B cell (primary cell): ENCODE measurements around the gene SNRNP48. TPM values are rescaled to one million over a fixed set of nuclear protein-coding genes. Genes with fewer than 3 reads are reported as not detected.

Experiments
- ATAC-seq: fragments of 200-7000 bp; cut with Tn5 transposase; one replicate; pipeline ENCODE4 v1.10.0; 2021; ENCODE audit warnings: low read depth, mild to moderate bottlenecking, moderate number of reproducible peaks, moderate library complexity
- CTCF ChIA-PET: fragments of 350-600 bp; sonication (Branson Sonifier 250); formaldehyde crosslinking; loops from one replicate; lab custom pipeline; 2021; ENCODE audit warnings: antibody characterized with exemption, inconsistent platforms; lab: Charles Lee
- POLR2A ChIA-PET: fragments of 350-600 bp; sonication (Branson Sonifier 250); formaldehyde crosslinking; loops from one replicate; lab custom pipeline; 2021; ENCODE audit warnings: antibody characterized with exemption; lab: Charles Lee
- DNase-seq: peaks from one replicate; pipeline ENCODE4 v3.0.0; 2013
- H2AFZ ChIP-seq: 2 replicates; pipeline ENCODE4 v1.6.1; 2012; ENCODE audit warnings: mild to moderate bottlenecking, low read depth, low read length; ENCODE audit not compliant: insufficient read depth, poor library complexity, severe bottlenecking
- H3K27ac ChIP-seq, 2 donors: 1 replicate in 1 of 2; 2 replicates in 1 of 2; pipeline ENCODE4 v1.5.1; 2012 to 2013; ENCODE audit warnings: low read length in 2 of 2, mild to moderate bottlenecking in 2 of 2, moderate library complexity in 1 of 2
- H3K27me3 ChIP-seq, 4 experiments: fragments of 200-600 bp in 1 of 4; sonication (generic) in 1 of 4; replicated peaks in 1 of 4; 1 replicate in 2 of 4; 2 replicates in 2 of 4; pipeline versions ENCODE4 v1.6.1 to v1.7.0; 2013 to 2016; ENCODE audit warnings: low read length in 3 of 4, mild to moderate bottlenecking in 2 of 4, mixed read lengths in 1 of 4, moderate library complexity in 1 of 4; ENCODE audit not compliant: insufficient read depth in 4 of 4, control insufficient read depth in 3 of 4; ENCODE audit errors: control extremely low read depth in 1 of 4
- H3K36me3 ChIP-seq, 2 experiments: replicated peaks in 1 of 2; 1 replicate in 1 of 2; 2 replicates in 1 of 2; pipeline versions ENCODE4 v1.6.1 to v1.7.1; 2013; ENCODE audit warnings: low read length in 1 of 2; ENCODE audit not compliant: insufficient read depth in 2 of 2, control insufficient read depth in 1 of 2; ENCODE audit errors: control extremely low read depth in 1 of 2, extremely low read depth in 1 of 2
- H3K4me1 ChIP-seq, 2 donors: fragments of 200-600 bp in 1 of 2; sonication (generic) in 1 of 2; 1 replicate in 1 of 2; 2 replicates in 1 of 2; pipeline versions ENCODE4 v1.5.1 to v1.6.1; 2013 to 2017; ENCODE audit warnings: low read length in 2 of 2; ENCODE audit not compliant: control insufficient read depth in 2 of 2, insufficient read depth in 2 of 2
- H3K4me2 ChIP-seq: replicated peaks from 2 replicates; pipeline ENCODE3; 2012; ENCODE audit warnings: mild to moderate bottlenecking, low read depth, low read length; ENCODE audit not compliant: poor library complexity, severe bottlenecking
- H3K4me3 ChIP-seq, 5 experiments: fragments of 200-600 bp in 1 of 5; sonication (generic) in 1 of 5; 1 replicate in 3 of 5; 2 replicates in 2 of 5; pipeline versions ENCODE4 v1.5.1 to v1.7.0; 2011 to 2016; ENCODE audit warnings: low read length in 4 of 5, mild to moderate bottlenecking in 4 of 5, low read depth in 2 of 5, control low read depth in 1 of 5, moderate library complexity in 1 of 5; ENCODE audit not compliant: insufficient read depth in 1 of 5; ENCODE audit errors: control extremely low read depth in 1 of 5, extremely low read depth in 1 of 5
- H3K79me2 ChIP-seq: fragments of 200-600 bp; sonication (generic); one replicate; pipeline ENCODE4 v1.6.0; 2016; ENCODE audit warnings: low read length; ENCODE audit not compliant: control insufficient read depth, insufficient read depth
- H3K9ac ChIP-seq: fragments of 200-600 bp; sonication (generic); 2 replicates; pipeline ENCODE4 v1.6.1; 2017; ENCODE audit warnings: mild to moderate bottlenecking, low read length, moderate library complexity
- H3K9me3 ChIP-seq, 3 donors: one replicate each; pipeline versions ENCODE4 v1.6.1 to v1.7.1; 2013; ENCODE audit warnings: low read length in 2 of 3; ENCODE audit not compliant: control insufficient read depth in 2 of 3, insufficient read depth in 1 of 3; ENCODE audit errors: control extremely low read depth in 1 of 3
- H4K20me1 ChIP-seq: 2 replicates; pipeline ENCODE4 v1.6.0; 2012; ENCODE audit warnings: mild to moderate bottlenecking, low read length; ENCODE audit not compliant: insufficient read depth, control insufficient read depth, poor library complexity, severe bottlenecking
- H3K27ac Mint-ChIP-seq: one replicate; pipeline ENCODE4 v1.8.0; 2021; ENCODE audit warnings: mixed read lengths
- H3K27me3 Mint-ChIP-seq: one replicate; pipeline ENCODE4 v1.8.0; 2021; ENCODE audit warnings: mixed read lengths
- H3K4me1 Mint-ChIP-seq: one replicate; pipeline ENCODE4 v1.8.0; 2021; ENCODE audit warnings: mixed read lengths
- H3K4me3 Mint-ChIP-seq: one replicate; pipeline ENCODE4 v1.8.0; 2021; ENCODE audit warnings: mixed read lengths
- H3K9me3 Mint-ChIP-seq: one replicate; pipeline ENCODE4 v1.8.0; 2022; ENCODE audit warnings: mixed read lengths; ENCODE audit not compliant: insufficient read depth
- CTCF ChIP-seq: fragments of 200-600 bp; IDR thresholded peaks from one replicate; pipeline ENCODE4 v1.8.0; 2022; ENCODE audit warnings: antibody characterized with exemption, mild to moderate bottlenecking
- EZH2 ChIP-seq: IDR thresholded peaks from 2 replicates; pipeline ENCODE4 v1.6.1; 2012; ENCODE audit warnings: borderline replicate concordance, low read depth, mild to moderate bottlenecking, moderate library complexity, low read length; ENCODE audit not compliant: insufficient read depth, poor library complexity, severe bottlenecking
- WGBS: methylation state at CpG from one replicate; pipeline ENCODE4 v1.1.5; 2013; ENCODE audit warnings: missing lambda C conversion rate; ENCODE audit not compliant: insufficient coverage; 5-methylcytosine and 5-hydroxymethylcytosine counted together
- intact Hi-C: fragments of 100-400 bp; cut with micrococcal nuclease; formaldehyde crosslinking; loops from one replicate; pipeline ENCODE4 v1.10.0; 2022
- polyA plus RNA-seq: library from polyadenylated mRNA; depleted of rRNA; stranded (reverse); fragments of >200 nt; gene quantifications from 2 replicates; pipeline ENCODE4 v1.2.3, GENCODE V29; 2012
- total RNA-seq, 2 donors: library from RNA; stranded (reverse); fragments of 120-200 nt in 1 of 2; gene quantifications; 1 replicate in 1 of 2; 2 replicates in 1 of 2; pipeline versions ENCODE4 v1.2.3 to v1.2.4, GENCODE V29; 2013 to 2022

SNRNP48 gene
- total and polyA plus RNA-seq, 2 donors (not counting 1 experiment from before 2014, with no cell fraction given) = 8.9 to 22.9 TPM

GRCh38 chr6:7568021-7568420 is 22.0 kb upstream of the SNRNP48 start:
- CTCF ChIA-PET = no interaction called here

GRCh38 chr6:7569082-7569481 is 20.9 kb upstream of the SNRNP48 start:
- H3K27ac ChIP-seq = no peak overlapping the region
- Mint-ChIP-seq H3K27me3 (peaks cover 41% of the 10 kb centered on the region), H3K4me3 (no peak overlapping the region), H3K9me3 (no peaks in the 10 kb centered on the region), H3K27ac (no peak overlapping the region), H3K4me1 (no peaks in the 10 kb centered on the region)
- ATAC-seq (no peak), DNase-seq (no peak)
- WGBS = 97% methylated on average over 9 of the region's 13 CpGs
- TF ChIP-seq EZH2 (no peak), CTCF (no peak)
- H3K9me3 ChIP-seq = no peaks in the 10 kb centered on the region
- H3K9ac ChIP-seq = no peak overlapping the region
- H2AFZ ChIP-seq = no peak overlapping the region
- H3K36me3 ChIP-seq = peaks cover 0 to 7% of the 10 kb centered on the region in 2 experiments
- H3K4me1 ChIP-seq = no peaks in the 10 kb centered on the region
- ChIA-PET CTCF (interaction anchor here (0.6 kb wide), 1 partner anchor 46 kb away, joined by 3 read pairs; no protein-coding TSS in a partner anchor), POLR2A (no interaction called here)
- H3K4me2 ChIP-seq = no peak overlapping the region
- no peaks in the 10 kb centered on the region for H4K20me1 ChIP-seq
- H3K79me2 ChIP-seq = no peaks in the 10 kb centered on the region
- no peak overlapping the region for H3K4me3 ChIP-seq
- peaks cover 0 to 5% (median 2%) of the 10 kb centered on the region in 4 experiments for H3K27me3 ChIP-seq
- intact Hi-C loops = no loop called here

More at GRCh38 chr6:7568021-7568420, 22.0 kb upstream of the SNRNP48 start:
- no CpG with 5 or more reads among the region's 3 CpGs for WGBS
- DNase-seq (no peak), ATAC-seq (no peak)
- H3K4me2 ChIP-seq = no peak overlapping the region
- TF ChIP-seq CTCF (no peak), EZH2 (no peak)
- Mint-ChIP-seq H3K4me3 (no peak overlapping the region), H3K9me3 (no peaks in the 10 kb centered on the region), H3K27me3 (peaks cover 48% of the 10 kb centered on the region), H3K4me1 (no peaks in the 10 kb centered on the region), H3K27ac (no peak overlapping the region)
- peaks cover 0 to 5% (median 2%) of the 10 kb centered on the region in 4 experiments for H3K27me3 ChIP-seq
- no peak overlapping the region for H3K9ac ChIP-seq
- no peak overlapping the region for H3K27ac ChIP-seq
- intact Hi-C loops = no loop called here
- H3K79me2 ChIP-seq = no peaks in the 10 kb centered on the region
- no peaks in the 10 kb centered on the region for H3K4me1 ChIP-seq
- no peaks in the 10 kb centered on the region for H4K20me1 ChIP-seq
- H3K4me3 ChIP-seq = no peak overlapping the region
- POLR2A ChIA-PET = no interaction called here
- no peaks in the 10 kb centered on the region for H3K9me3 ChIP-seq
- no peak overlapping the region for H2AFZ ChIP-seq
- peaks cover 0 to 7% of the 10 kb centered on the region in 2 experiments for H3K36me3 ChIP-seq
